H1 (cell line): Measurements from ENCODE around the gene FBXO21.

ENCODE experiments used
- ATF2 ChIP-seq: IDR thresholded peaks from 2 replicates; pipeline ENCODE4 v1.6.1; 2012; ENCODE audit warnings: low read length, inconsistent platforms
- CEBPB ChIP-seq: IDR thresholded peaks from 2 replicates; pipeline ENCODE4 v1.6.1; 2012; ENCODE audit warnings: low read depth, low read length
- CREB1 ChIP-seq: IDR thresholded peaks from 2 replicates; pipeline ENCODE4 v1.6.1; 2012; ENCODE audit warnings: inconsistent platforms
- CTCF ChIP-seq, 3 experiments: IDR thresholded peaks; 1 replicate in 2 of 3; 2 replicates in 1 of 3; pipeline versions ENCODE4 v1.5.1 to v1.6.1; 2011; ENCODE audit warnings: low read length in 3 of 3, mild to moderate bottlenecking in 3 of 3, inconsistent platforms in 2 of 3, low read depth in 1 of 3, moderate library complexity in 1 of 3; ENCODE audit not compliant: insufficient read depth in 1 of 3; ENCODE audit errors: control extremely low read depth in 1 of 3
- EP300 ChIP-seq, 2 experiments: IDR thresholded peaks; 1 replicate in 1 of 2; 2 replicates in 1 of 2; pipeline ENCODE4 v1.6.1; 2011 to 2012; ENCODE audit warnings: low read depth in 2 of 2, low read length in 2 of 2, mild to moderate bottlenecking in 2 of 2, borderline replicate concordance in 1 of 2, inconsistent platforms in 1 of 2, moderate library complexity in 1 of 2
- EZH2 ChIP-seq: fragments of 200-600 bp; sonication (generic); IDR thresholded peaks from 2 replicates; pipeline ENCODE4 v1.7.1; 2012; ENCODE audit warnings: low read depth, mild to moderate bottlenecking, moderate library complexity, low read length, inconsistent platforms; ENCODE audit not compliant: severe bottlenecking
- RAD21 ChIP-seq, 2 experiments: IDR thresholded peaks in 1 of 2; conservative IDR thresholded peaks in 1 of 2; 2 replicates each; pipeline ENCODE4 v1.6.1; 2011; ENCODE audit warnings: low read depth in 2 of 2, low read length in 2 of 2, improper control_type of control experiment in 1 of 2, inconsistent platforms in 1 of 2, mild to moderate bottlenecking in 1 of 2, moderate library complexity in 1 of 2
- RFX5 ChIP-seq: IDR thresholded peaks from 2 replicates; pipeline ENCODE4 v1.6.1; 2011; ENCODE audit warnings: low read depth, low read length, improper control_type of control experiment, borderline replicate concordance
- SP1 ChIP-seq: IDR thresholded peaks from 2 replicates; pipeline ENCODE4 v1.6.1; 2011; ENCODE audit warnings: low read depth, low read length
- SP2 ChIP-seq: IDR thresholded peaks from 2 replicates; pipeline ENCODE4 v1.6.1; 2012; ENCODE audit warnings: mild to moderate bottlenecking, low read length, inconsistent platforms
- SUZ12 ChIP-seq: fragments of 200-600 bp; sonication (generic); IDR thresholded peaks from 2 replicates; pipeline ENCODE4 v1.6.1; 2012; ENCODE audit warnings: mild to moderate bottlenecking, inconsistent platforms, low read length, moderate library complexity, mixed read lengths

DNA sequence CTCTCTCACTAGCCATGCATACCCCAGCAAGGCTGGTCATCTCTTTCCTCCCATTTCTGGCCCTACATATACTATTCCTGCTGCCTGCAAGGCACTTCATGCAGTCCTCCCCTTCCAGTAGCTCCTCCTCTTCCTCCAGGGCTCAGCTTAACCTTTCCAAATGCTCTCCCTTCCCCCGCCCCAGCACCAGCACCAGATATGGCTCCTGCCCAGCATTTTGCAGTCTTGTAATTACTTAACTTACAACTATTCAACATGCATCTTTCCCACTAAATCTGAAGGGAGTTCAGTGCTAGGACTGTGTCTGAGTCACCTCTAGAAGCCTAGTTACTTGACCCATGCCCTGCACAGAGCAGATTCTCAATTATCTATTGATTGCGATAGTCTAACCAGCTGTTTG is 1.8 kb upstream of the FBXO21 start:
- TF ChIP-seq ATF2 (no peak), EZH2 (no peak), CTCF (IDR thresholded peaks at IDR 0.05; ENCODE audit: control extremely low read depth in 1 of 3, insufficient read depth in 1 of 3, low read depth in 1 of 3, low read length in 3 of 3) (no peak), CEBPB (no peak), RFX5 (no peak), EP300 (IDR thresholded peaks at IDR 0.05; ENCODE audit: borderline replicate concordance in 1 of 2, low read depth in 2 of 2, low read length in 2 of 2) (no peak), RAD21 (IDR thresholded peaks at IDR 0.05 in 1 of 2, conservative IDR thresholded peaks at IDR 0.05 in 1 of 2; ENCODE audit: low read depth in 2 of 2, low read length in 2 of 2) (no peak), CREB1 (no peak), SUZ12 (no peak), SP1 (no peak), SP2 (no peak)
